Body of pancreas (tissue), 4 donors: ENCODE data around the gene IGF1R.

Experiments used
- POLR2A ChIP-seq, 3 donors: fragments of 450-650 bp; IDR thresholded peaks; one replicate each; pipeline ENCODE4 v1.6.1; 2016; ENCODE audit warnings: antibody characterized with exemption in 3 of 3, mild to moderate bottlenecking in 2 of 3
- TF ChIP-seq, protein P1 (sequence below), 7 experiments: fragments of 450-650 bp in 4 of 7; fragments of 200-600 bp in 3 of 7; sonication (generic) in 3 of 7; IDR thresholded peaks; one replicate each; pipeline ENCODE4 v1.5.1; 2016 to 2019; ENCODE audit warnings: antibody characterized with exemption in 7 of 7

DNA sequence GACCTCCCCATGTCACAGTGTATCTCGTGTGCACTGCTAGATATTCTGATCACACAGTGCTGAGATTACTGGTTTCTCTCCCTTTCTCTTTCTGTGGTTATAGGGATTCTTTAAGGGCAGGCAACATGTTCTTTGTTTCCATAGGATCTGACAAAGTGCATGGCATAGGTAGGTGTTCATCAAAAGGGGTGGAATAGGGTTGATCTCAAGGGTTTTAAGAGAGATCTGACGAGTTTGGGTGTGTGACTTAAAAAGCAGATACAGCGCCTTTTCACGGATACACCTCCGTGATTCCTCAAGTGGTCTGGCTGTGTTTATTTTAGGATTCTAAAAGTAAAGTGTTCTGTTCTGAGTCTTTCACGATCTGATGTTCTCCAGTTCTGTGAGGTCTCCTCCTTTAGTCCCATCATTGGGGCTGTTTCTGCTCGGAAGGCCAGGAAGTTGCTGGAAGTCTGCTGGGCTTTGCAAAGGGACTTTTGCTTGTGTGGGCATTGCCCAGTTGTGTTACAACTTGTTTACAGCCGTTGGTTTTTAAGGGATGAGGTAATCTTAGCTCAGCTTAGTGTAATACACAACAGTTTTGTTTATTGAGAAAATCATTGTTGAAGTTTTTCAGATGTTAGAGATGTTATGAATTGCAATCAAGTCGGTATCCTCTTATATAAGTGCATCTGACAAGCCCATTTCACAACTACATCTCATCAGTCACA, 34.8 kb downstream of the IGF1R start:
- TF ChIP-seq, protein P1, sequence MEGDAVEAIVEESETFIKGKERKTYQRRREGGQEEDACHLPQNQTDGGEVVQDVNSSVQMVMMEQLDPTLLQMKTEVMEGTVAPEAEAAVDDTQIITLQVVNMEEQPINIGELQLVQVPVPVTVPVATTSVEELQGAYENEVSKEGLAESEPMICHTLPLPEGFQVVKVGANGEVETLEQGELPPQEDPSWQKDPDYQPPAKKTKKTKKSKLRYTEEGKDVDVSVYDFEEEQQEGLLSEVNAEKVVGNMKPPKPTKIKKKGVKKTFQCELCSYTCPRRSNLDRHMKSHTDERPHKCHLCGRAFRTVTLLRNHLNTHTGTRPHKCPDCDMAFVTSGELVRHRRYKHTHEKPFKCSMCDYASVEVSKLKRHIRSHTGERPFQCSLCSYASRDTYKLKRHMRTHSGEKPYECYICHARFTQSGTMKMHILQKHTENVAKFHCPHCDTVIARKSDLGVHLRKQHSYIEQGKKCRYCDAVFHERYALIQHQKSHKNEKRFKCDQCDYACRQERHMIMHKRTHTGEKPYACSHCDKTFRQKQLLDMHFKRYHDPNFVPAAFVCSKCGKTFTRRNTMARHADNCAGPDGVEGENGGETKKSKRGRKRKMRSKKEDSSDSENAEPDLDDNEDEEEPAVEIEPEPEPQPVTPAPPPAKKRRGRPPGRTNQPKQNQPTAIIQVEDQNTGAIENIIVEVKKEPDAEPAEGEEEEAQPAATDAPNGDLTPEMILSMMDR (IDR thresholded peaks at IDR 0.05), result no peak
- TF ChIP-seq POLR2A (IDR thresholded peaks at IDR 0.05), result no peak
